PC-3 (cell line): ENCODE measurements around the gene THEMIS.

ENCODE experiments used
- EZH2 ChIP-seq: fragments of 300-600 bp; sonication (generic); IDR thresholded peaks from one replicate; pipeline ENCODE4 v1.6.1; 2017; ENCODE audit warnings: antibody characterized with exemption, mild to moderate bottlenecking, low read length; ENCODE audit not compliant: unreplicated experiment
- TF ChIP-seq, protein P1 (sequence below): fragments of 300-600 bp; sonication (generic); conservative IDR thresholded peaks from 2 replicates; pipeline ENCODE4 v1.5.1; 2017; ENCODE audit warnings: antibody characterized with exemption, low read depth, mild to moderate bottlenecking, low read length

- no peak for TF ChIP-seq EZH2
- TF ChIP-seq, protein P1, sequence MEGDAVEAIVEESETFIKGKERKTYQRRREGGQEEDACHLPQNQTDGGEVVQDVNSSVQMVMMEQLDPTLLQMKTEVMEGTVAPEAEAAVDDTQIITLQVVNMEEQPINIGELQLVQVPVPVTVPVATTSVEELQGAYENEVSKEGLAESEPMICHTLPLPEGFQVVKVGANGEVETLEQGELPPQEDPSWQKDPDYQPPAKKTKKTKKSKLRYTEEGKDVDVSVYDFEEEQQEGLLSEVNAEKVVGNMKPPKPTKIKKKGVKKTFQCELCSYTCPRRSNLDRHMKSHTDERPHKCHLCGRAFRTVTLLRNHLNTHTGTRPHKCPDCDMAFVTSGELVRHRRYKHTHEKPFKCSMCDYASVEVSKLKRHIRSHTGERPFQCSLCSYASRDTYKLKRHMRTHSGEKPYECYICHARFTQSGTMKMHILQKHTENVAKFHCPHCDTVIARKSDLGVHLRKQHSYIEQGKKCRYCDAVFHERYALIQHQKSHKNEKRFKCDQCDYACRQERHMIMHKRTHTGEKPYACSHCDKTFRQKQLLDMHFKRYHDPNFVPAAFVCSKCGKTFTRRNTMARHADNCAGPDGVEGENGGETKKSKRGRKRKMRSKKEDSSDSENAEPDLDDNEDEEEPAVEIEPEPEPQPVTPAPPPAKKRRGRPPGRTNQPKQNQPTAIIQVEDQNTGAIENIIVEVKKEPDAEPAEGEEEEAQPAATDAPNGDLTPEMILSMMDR, result no peak
Observed at GRCh38 chr6:127945434-127946097, 44.7 kb upstream of the THEMIS start.
